BJ (cell line): Measurements from ENCODE around the gene PIK3C2G. TPM values are rescaled to one million over a fixed set of nuclear protein-coding genes. Genes with fewer than 3 reads are reported as not detected.
"Not testable (repeated sequence)": the region's sequence is repeated elsewhere in the genome, so short reads cannot be mapped to it uniquely, and the experiment has no call there.

Experiments used
- CTCF ChIA-PET: fragments of 350-600 bp; formaldehyde crosslinking; extraction: SDS; loops from one replicate; lab custom pipeline; 2021; ENCODE audit warnings: antibody characterized with exemption, inconsistent platforms; lab: Yijun Ruan, JAX
- POLR2A ChIA-PET: fragments of 300-600 bp; sonication (Branson Sonifier 250); formaldehyde crosslinking; extraction: SDS; loops from one replicate; lab custom pipeline; 2021; ENCODE audit warnings: antibody characterized with exemption; lab: Charles Lee
- DNase-seq: peaks from one replicate; pipeline ENCODE4 v3.0.0-alpha.2; 2011; ENCODE audit warnings: low read depth
- H3K27me3 ChIP-seq: 2 replicates; pipeline ENCODE4 v1.6.0; 2011; ENCODE audit warnings: low read length; ENCODE audit not compliant: control insufficient read depth, insufficient read depth
- H3K36me3 ChIP-seq: 2 replicates; pipeline ENCODE4 v1.5.1; 2011; ENCODE audit warnings: low read length; ENCODE audit not compliant: control insufficient read depth, insufficient read depth
- H3K4me3 ChIP-seq: 2 replicates; pipeline ENCODE4 v1.5.1; 2011; ENCODE audit warnings: low read depth, mild to moderate bottlenecking, control low read depth, low read length
- polyA plus RNA-seq: library from polyadenylated mRNA; depleted of rRNA; stranded (reverse); fragments of >200 nt; gene quantifications from 2 replicates; pipeline ENCODE4 v1.2.3, GENCODE V29; 2011; rRNA removed
- TF ChIP-seq, protein P1 (sequence below): IDR thresholded peaks from 2 replicates; pipeline ENCODE4 v1.5.1; 2011; ENCODE audit warnings: low read depth, mild to moderate bottlenecking, control low read depth, inconsistent platforms, low read length, moderate library complexity; ENCODE audit not compliant: insufficient read depth

Gene PIK3C2G
- polyA plus RNA-seq, 1 experiment, result not detected

DNA sequence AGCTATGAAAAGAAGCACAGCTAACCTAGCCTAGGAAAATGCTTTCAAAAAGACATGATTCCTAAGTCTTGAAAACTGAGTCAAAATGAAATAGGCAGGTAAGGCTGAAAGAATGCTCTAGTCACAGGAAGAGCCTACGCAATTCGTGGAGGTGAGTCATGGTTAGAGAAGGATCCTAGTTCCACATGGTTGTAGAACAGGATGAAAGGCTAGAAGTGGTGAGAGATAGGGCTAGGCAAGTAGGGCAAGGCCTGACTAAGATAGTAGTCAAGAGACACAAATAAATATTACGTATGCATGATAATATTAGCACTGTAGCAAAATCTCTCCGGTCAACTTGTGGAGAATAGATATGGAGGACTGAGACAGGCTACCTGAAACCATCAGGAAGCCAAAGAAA is 429.3 kb downstream of the PIK3C2G start:
- Histone ChIP-seq H3K36me3 (no peaks in the 10 kb centered on the region), H3K27me3 (no peaks in the 10 kb centered on the region), H3K4me3 (no peak overlapping the region)
- POLR2A ChIA-PET, result no interaction called here
- peak; percentile 41 for DNase-seq
- CTCF ChIA-PET, result no interaction called here
- TF ChIP-seq, protein P1, sequence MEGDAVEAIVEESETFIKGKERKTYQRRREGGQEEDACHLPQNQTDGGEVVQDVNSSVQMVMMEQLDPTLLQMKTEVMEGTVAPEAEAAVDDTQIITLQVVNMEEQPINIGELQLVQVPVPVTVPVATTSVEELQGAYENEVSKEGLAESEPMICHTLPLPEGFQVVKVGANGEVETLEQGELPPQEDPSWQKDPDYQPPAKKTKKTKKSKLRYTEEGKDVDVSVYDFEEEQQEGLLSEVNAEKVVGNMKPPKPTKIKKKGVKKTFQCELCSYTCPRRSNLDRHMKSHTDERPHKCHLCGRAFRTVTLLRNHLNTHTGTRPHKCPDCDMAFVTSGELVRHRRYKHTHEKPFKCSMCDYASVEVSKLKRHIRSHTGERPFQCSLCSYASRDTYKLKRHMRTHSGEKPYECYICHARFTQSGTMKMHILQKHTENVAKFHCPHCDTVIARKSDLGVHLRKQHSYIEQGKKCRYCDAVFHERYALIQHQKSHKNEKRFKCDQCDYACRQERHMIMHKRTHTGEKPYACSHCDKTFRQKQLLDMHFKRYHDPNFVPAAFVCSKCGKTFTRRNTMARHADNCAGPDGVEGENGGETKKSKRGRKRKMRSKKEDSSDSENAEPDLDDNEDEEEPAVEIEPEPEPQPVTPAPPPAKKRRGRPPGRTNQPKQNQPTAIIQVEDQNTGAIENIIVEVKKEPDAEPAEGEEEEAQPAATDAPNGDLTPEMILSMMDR, result no peak

- DNase-seq, H3K36me3 ChIP-seq, H3K27me3 ChIP-seq, POLR2A ChIA-PET, H3K4me3 ChIP-seq, CTCF ChIA-PET: not testable (repeated sequence)
Measured at GRCh38 chr12:18693986-18694385, 432.7 kb downstream of the PIK3C2G start.

DNA sequence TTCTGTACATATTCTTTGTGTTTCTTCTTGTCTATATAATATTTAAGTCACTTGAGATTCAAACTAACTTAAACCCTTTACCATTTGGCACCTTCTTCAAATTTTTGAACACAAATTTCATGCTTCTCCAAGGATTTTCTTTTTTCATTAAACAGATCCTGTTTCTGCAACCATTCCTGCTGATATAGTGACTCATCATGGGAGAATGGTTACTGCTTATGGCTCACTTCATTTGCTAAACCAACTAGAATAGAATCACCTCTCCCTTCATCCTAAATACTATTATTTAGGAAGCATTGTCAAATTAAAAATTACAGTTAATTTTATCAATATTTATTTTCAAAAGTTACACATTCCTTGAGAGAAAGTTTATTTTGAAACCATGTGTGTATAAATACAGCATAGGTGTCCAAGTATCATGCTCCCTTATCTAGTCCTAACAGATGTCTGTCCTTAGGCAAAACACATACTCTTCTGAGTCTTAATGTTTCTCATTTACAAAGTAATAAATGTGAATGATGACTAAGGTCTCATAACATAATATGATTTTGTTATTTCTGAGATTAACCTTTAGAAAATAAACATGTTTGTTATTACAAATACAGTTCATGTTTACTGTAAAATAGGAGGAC is 435.8 kb downstream of the PIK3C2G start:
- ChIA-PET CTCF (no interaction called here), POLR2A (no interaction called here)
- no peaks in the 10 kb centered on the region for H3K27me3 ChIP-seq
- no peaks in the 10 kb centered on the region for H3K36me3 ChIP-seq
- TF ChIP-seq, protein P1, result no peak
- no peak for DNase-seq
- H3K4me3 ChIP-seq, result no peak overlapping the region

Other genes starting within 250 kb of the PIK3C2G start
- gene RERGL, start 171.3 kb upstream of the PIK3C2G start, polyA plus RNA-seq, result 0.21 TPM in 1 of 2 replicates, not detected in the other